Measurements from ENCODE around the gene EFNA3.

EFNA3 gene

GRCh38 chr1:155048449-155049334 is 29.9 kb upstream of the EFNA3 start:
- no peak for FAIRE-seq

- FAIRE-seq = no peak
These were observed 28.7 kb upstream of the EFNA3 start for GRCh38 chr1:155049651-155050559.

GRCh38 chr1:155050560-155051341 is 27.9 kb upstream of the EFNA3 start, which contains the start of gene ADAM15:
Gene ADAM15, plus strand, starts transcription at chr1:155051316. Its CDS starts 71 bp downstream, at chr1:155051387.
- FAIRE-seq = no peak

GRCh38 chr1:155051342-155051776 is 27.3 kb upstream of the EFNA3 start:
- FAIRE-seq = no peak

GRCh38 chr1:155051777-155052398 is 26.7 kb upstream of the EFNA3 start:
- no peak for FAIRE-seq

- no peak for FAIRE-seq
These were observed 25.9 kb upstream of the EFNA3 start for GRCh38 chr1:155052439-155053395.

GRCh38 chr1:155053531-155054105 is 25.0 kb upstream of the EFNA3 start:
- no peak for FAIRE-seq

- no peak for FAIRE-seq
These were observed 21.5 kb upstream of the EFNA3 start for GRCh38 chr1:155057104-155057503.

- no peak for FAIRE-seq
These were observed 20.8 kb upstream of the EFNA3 start for GRCh38 chr1:155057788-155058211.

- no peak for FAIRE-seq
These were observed 17.9 kb upstream of the EFNA3 start for GRCh38 chr1:155060736-155061135.

- peak; percentile 92 for FAIRE-seq
These were observed 17.1 kb upstream of the EFNA3 start for GRCh38 chr1:155061381-155062150.

- FAIRE-seq = no peak
These were observed 16.4 kb upstream of the EFNA3 start for GRCh38 chr1:155062151-155062686.

GRCh38 chr1:155062702-155063411 is 15.8 kb upstream of the EFNA3 start:
- FAIRE-seq = no peak

- peak; percentile 95 for FAIRE-seq
These were observed 15.0 kb upstream of the EFNA3 start, which contains the start of gene EFNA4 for GRCh38 chr1:155063550-155064110. Gene EFNA4, plus strand, starts transcription at chr1:155063740. Its CDS starts 84 bp downstream, at chr1:155063824.

GRCh38 chr1:155064111-155064831 is 14.4 kb upstream of the EFNA3 start:
- no peak for FAIRE-seq

- FAIRE-seq = no peak
These were observed 13.7 kb upstream of the EFNA3 start for GRCh38 chr1:155064832-155065429.

- FAIRE-seq = no peak
These were observed 11.9 kb upstream of the EFNA3 start for GRCh38 chr1:155066777-155067176.
